Measurements from ENCODE around the gene DNAJB14. TPM values are rescaled to one million over a fixed set of nuclear protein-coding genes. Genes with fewer than 3 reads are reported as not detected.

The DNAJB14 gene
- total and polyA plus RNA-seq, 2 experiments from 2014 or later, result 24.9 to 27.3 TPM

GRCh38 chr4:99876946-99877345 lies 69.5 kb downstream of the DNAJB14 start:
- no peaks in the 10 kb centered on the region for H3K27me3 ChIP-seq (ENCODE audit: insufficient read depth)
- H3F3A ChIP-seq (replicated peaks; ENCODE audit: low read depth), result no peaks in the 10 kb centered on the region
- H3K9me2 ChIP-seq (ENCODE audit: insufficient read depth), result no peaks in the 10 kb centered on the region
- no peak overlapping the region for H3K4me3 ChIP-seq
- peaks cover 8% of the 10 kb centered on the region; the same call in 2 of the 3 replicates for H3K36me3 Mint-ChIP-seq (ENCODE audit: low read depth)
- no peaks in the 10 kb centered on the region for H3K4me1 ChIP-seq (ENCODE audit: insufficient read depth)
- H3K36me3 ChIP-seq (ENCODE audit: insufficient read depth), result no peaks in the 10 kb centered on the region
- no peak for TF ChIP-seq CTCF (conservative IDR thresholded peaks at IDR 0.05; ENCODE audit: low read depth in 2 of 2)
- no peak for TF ChIP-seq ZNF462 (CRISPR knock-in tag; IDR thresholded peaks at IDR 0.05)
- no peak for TF ChIP-seq STAT1 (IDR thresholded peaks at IDR 0.05; ENCODE audit: unreplicated experiment)
- TF ChIP-seq JUNB (IDR thresholded peaks at IDR 0.05; ENCODE audit: unreplicated experiment), result no peak
- no peak for TF ChIP-seq NANOG (IDR thresholded peaks at IDR 0.05; ENCODE audit: borderline replicate concordance)
- TF ChIP-seq ZNF331 (CRISPR knock-in tag; IDR thresholded peaks at IDR 0.05; ENCODE audit: low read depth), result no peak
- no peak for TF ChIP-seq EZH2 (IDR thresholded peaks at IDR 0.05; ENCODE audit: low read depth, unreplicated experiment)
- TF ChIP-seq ZNF114 (CRISPR knock-in tag; IDR thresholded peaks at IDR 0.05), result no peak
- no peak for TF ChIP-seq CREB1 (CRISPR knock-in tag; IDR thresholded peaks at IDR 0.05; ENCODE audit: low read depth)
- TF ChIP-seq EZH2phosphoT487 (IDR thresholded peaks at IDR 0.05; ENCODE audit: unreplicated experiment), result no peak
- TF ChIP-seq ETS1 (IDR thresholded peaks at IDR 0.05), result no peak
- no peak for TF ChIP-seq POLR2AphosphoS5 (IDR thresholded peaks at IDR 0.05; ENCODE audit: low read depth)
- DNase-seq (ENCODE audit: low spot score) (no peak), ATAC-seq (no peak)
- H3K79me2 ChIP-seq (replicated peaks; ENCODE audit: insufficient read depth), result no peaks in the 10 kb centered on the region
- no peaks in the 10 kb centered on the region for H3K4me1 Mint-ChIP-seq
- no peak overlapping the region for H3K4me2 ChIP-seq
- H3K9me3 Mint-ChIP-seq, result no peaks in the 10 kb centered on the region
- H3K27ac Mint-ChIP-seq, result no peak overlapping the region
- no peak overlapping the region for H2AFZ ChIP-seq
- H3K27me3 Mint-ChIP-seq (ENCODE audit: insufficient read depth, low read depth, poor library complexity), result no peaks in the 10 kb centered on the region
- H3K27ac ChIP-seq (ENCODE audit: low read depth), result no peak overlapping the region
- no peak overlapping the region for H3K4me3 Mint-ChIP-seq
- no peaks in the 10 kb centered on the region for H4K20me1 ChIP-seq (replicated peaks; ENCODE audit: insufficient read depth)
